WTC11 (cell line): ENCODE results near the gene AK5.

Experiments used
- JUN ChIP-seq: sonication (generic); formaldehyde crosslinking; IDR thresholded peaks from 2 replicates; pipeline ENCODE4 v1.8.0; 2023; ENCODE audit warnings: mild to moderate bottlenecking, missing genetic modification reagents
- NFYB ChIP-seq: sonication (generic); formaldehyde crosslinking; conservative IDR thresholded peaks from 2 replicates; pipeline ENCODE4 v1.8.0; 2022; ENCODE audit warnings: low read depth, missing genetic modification reagents

DNA sequence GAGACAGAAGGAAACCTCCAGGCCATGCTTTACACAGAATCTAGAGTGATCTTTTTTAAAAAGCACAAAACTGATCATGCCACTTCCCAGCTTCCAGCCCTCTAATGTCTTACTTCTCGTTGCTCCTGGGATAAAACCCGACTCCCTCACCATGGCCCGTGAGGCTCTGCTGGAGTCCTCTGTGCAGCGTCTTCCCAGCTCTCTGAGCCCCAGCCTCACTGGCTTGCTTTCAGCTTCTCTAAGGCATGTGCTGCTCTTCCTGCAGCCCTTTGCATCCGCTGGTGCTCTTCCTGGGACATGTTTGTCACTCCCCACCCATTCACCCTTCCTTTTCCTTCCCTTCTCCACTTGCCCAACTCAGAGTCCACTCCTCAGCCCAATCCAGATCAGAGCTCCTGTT lies 184.1 kb downstream of the AK5 start:
- no peak for TF ChIP-seq JUN
- no peak for TF ChIP-seq NFYB
